CD4-positive, alpha-beta T cell treated with Interleukin-17A for 1 hour (primary cell): Measurements from ENCODE around the gene USP20.
"Not testable (repeated sequence)": the region's sequence is repeated elsewhere in the genome, so short reads cannot be mapped to it uniquely, and the experiment has no call there.

Source experiments
- DNase-seq: peaks from one replicate; pipeline ENCODE4 v3.0.0-alpha.2; 2020

USP20 gene

GRCh38 chr9:129876815-129877214, 41.6 kb downstream of the USP20 start:
- peak; percentile 37 for DNase-seq

DNA sequence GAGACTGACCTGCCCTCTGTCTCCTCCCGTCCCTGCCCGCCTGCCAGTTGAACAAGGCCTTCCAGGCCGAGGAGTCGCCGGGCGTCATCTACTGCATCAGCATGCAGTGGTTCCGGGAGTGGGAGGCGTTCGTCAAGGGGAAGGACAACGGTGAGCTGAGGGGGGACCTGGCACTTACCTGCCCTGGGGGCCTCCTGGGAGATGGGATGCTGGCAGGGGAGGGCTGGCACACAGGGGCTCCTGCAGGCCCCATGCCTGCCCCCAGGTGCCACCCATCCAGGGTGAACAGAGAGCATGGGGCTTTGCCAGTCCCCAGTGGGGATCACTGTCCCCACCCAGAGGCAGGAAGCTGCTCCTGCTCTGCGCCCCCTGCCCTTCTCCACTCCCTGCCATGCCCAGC, 43.0 kb downstream of the USP20 start:
- DNase-seq: no peak

DNA sequence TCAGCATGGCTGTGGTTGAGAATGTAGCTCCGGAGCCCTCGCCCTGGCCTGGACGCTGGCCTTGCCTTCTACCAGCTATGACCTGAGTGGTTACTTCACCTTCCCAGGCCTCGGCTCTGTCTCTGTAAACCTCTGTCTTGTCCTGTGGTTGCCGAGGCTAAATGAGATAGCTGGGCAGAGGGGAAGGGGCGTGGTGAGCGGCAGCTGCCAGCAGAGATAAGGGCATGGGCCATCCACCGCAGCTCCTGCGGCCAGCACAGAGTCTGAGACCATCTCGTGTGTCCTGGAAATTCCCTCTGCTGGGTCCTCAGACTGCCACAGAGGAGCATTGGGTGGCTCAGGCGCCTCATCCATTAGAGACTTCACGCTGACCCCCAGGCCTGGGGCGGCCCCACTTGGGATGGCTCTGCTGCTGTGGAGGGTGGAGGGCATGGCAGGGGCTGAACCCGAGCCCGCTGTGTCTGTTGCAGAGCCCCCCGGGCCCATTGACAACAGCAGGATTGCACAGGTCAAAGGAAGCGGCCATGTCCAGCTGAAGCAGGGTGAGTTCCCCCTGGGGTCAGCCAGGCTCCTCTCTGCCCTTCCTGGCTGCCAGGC, 43.9 kb downstream of the USP20 start:
- no peak for DNase-seq

DNA sequence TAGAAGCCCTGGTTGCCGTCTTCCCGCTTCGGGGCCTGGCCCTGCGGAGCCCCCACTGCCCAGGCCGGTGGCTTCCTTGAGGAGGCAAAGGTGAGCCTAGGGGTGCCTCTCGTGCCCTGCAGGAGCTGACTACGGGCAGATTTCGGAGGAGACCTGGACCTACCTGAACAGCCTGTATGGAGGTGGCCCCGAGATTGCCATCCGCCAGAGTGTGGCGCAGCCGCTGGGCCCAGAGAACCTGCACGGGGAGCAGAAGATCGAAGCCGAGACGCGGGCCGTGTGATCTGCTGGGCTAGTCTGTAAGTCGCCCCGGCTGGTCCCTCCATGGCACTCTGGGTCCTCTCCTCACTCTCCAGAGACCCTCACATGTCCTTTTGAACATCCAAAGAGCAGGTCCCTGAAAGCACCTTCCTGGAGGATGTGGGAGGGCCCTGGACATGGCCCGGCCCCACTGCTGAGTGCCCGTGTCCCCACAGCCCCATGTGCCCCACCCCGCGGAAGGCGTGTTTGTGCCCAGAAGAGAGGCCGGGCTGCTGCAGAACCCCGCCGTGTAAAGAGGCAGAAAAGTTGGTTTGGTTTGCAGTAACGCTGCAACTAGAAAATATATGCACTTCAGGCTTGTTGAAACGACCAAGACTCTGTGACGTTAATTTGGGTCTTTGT, 44.9 kb downstream of the USP20 start:
- no peak for DNase-seq

DNA sequence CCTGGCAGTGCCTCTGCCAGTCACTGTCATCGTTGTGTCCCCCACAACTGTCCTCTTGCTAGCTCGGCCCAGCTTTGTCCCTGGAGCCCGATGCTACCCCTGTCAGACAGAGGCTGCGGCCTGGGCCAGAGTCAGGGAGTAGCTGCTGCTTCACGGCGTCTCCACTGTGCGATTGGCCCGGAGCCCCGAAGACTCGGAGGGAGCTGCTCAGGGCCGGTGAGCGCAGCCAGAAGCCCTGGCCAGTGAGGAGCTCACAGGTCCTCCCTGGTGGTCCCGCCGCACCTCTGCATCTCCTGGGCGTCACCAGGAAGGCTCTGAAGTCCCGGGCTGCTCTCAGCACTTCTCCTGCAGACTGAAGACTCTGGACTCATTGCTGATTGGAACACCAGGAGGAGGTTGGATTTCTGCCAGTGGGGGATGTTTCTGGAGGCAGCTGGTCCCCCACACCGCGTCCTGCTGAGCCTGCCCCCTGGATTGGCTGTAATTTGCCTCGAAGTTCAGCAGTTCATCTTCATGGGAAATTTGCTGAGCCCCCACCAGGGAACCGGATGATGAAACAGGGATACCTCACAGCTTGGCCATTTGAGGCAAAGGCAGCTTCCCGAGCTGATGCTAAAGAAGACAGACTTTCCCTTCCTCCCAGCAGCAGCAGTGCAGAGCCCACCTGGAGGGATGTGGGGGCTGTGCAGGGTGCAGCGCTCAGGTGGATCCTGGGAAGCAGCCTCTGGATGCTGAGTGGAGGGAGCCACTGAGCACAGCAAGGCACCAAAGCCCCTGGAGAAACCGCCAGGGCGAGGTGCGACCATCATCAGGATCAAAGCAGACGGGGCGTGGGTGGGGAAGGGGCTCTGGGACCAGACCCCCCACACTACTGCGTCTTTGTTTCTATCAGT, 45.6 kb downstream of the USP20 start:
- DNase-seq: no peak

DNA sequence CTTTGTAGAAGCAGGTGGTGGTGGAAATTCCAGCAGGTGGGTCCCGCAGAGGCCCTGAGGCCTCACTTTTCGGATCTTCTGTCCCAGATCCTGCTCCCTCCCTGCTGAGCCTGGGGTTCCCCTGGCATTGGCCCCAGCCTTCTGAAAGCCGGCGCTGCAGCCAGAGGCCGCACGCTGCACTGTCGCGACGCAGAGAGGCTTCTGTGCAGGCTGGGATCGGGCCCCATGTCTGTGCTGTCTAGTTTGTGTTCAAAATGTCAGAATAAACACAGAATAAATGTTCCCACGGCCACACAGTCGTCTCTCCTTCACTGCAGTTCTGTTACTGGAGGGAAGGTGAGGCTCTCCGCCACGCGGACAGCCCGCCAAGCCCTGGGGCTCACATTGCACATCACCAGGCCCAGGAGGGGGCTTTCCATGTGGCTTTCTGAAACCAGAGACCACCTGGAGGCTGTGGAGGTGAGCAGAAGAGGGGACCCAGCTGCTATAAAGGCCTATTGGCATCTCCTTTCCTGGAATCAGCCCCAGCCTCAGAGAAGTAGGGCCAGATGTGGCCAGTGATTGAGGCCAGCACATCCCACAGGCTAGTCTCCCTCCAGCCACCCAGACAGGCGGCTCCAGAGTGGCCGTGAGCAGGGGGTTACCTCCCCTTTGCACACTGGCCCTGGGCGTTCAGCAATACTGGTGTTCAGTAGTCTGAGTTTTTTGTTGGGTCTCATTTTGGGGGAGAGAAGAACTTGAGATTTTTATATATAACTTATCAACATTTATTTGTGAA, 46.5 kb downstream of the USP20 start:
- DNase-seq: no peak

DNA sequence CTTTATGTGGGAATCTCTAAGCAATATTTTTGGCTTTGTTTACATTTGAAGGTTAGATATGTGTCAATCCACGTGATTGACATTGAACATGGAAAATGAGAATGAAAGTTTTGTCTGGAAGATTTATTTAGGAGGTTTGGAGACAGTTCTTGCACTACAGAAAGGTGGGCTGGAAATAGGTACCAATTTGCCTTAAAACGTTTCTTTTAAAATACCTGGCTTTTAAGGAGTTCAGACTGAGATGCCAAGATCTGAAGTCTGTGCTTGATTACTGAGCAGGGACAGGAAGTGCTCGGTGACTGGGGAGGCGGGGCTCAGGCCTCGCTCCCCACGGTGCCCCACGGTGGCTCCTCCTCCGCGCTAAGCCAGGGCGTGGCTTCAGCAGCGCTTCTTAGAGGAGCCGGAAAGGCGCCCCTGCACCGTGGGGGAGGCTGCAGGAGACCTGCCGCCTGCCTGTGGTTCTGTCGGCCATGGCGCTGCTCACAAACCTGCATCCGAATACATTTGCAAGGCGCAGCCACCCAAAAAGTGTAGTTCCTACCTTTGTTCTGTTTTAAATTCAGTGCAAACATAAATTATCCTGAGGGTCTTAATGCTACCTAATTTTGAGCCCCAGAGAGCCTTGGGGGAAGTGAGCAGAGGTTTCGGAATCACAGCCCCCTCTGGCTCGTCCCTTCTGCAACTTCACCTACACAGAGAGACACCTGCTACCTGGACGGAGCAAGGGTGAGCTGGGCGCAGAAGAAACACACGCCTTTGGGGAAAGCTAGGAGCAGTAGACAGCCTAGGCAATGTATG, 49.2 kb downstream of the USP20 start:
- peak; percentile 95 for DNase-seq

GRCh38 chr9:129885018-129885669, 49.9 kb downstream of the USP20 start:
- peak; percentile 41 for DNase-seq

GRCh38 chr9:129885670-129886106, 50.4 kb downstream of the USP20 start:
- peak; percentile 90 for DNase-seq

DNA sequence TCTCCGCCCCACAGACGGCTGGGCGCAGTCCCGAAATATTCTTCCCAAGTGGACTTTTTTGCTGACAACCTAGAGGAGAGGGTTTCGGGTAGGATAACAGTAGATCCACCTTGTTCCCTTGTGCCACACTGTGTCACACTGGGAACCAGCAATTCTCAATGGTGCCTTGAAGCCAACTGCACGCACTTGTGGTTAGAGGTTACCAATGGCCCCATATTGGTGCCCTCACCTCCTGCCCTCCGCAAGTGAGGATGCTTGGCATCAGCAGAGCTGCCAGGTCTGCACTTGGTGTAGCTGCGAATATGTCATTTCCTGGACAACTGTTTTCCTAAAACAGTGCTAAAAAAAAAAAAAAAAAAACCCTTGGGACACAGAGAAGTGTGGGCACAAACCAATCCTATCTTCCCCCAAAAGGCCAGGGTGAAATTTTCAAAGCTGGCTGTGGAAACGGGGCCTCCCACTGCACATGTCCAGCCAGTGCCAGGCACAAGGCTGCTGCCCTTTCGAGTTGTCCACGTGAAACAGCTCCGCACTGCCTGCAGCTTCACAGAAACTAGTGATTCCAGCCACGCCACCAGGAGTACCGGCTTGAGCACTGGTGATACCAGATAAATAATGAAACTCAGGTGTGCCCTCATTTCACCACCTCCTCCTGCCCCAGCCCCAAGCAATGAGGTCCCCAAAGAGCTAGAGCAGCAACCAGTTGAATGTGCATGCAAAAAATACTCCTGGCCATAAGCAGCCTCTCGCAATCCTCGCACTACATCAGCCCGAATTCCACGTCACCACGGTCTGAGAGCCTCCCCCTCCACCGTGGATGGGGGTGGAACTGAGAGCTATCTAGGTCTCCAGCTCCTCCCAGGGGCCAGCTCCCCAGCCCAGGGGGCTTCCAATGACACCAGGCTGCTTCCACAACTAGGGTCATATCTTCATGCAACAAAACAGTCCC, 51.2 kb downstream of the USP20 start:
- DNase-seq: peak; percentile 78

GRCh38 chr9:129887334-129888292, 52.4 kb downstream of the USP20 start:
- peak; percentile 88 for DNase-seq

DNA sequence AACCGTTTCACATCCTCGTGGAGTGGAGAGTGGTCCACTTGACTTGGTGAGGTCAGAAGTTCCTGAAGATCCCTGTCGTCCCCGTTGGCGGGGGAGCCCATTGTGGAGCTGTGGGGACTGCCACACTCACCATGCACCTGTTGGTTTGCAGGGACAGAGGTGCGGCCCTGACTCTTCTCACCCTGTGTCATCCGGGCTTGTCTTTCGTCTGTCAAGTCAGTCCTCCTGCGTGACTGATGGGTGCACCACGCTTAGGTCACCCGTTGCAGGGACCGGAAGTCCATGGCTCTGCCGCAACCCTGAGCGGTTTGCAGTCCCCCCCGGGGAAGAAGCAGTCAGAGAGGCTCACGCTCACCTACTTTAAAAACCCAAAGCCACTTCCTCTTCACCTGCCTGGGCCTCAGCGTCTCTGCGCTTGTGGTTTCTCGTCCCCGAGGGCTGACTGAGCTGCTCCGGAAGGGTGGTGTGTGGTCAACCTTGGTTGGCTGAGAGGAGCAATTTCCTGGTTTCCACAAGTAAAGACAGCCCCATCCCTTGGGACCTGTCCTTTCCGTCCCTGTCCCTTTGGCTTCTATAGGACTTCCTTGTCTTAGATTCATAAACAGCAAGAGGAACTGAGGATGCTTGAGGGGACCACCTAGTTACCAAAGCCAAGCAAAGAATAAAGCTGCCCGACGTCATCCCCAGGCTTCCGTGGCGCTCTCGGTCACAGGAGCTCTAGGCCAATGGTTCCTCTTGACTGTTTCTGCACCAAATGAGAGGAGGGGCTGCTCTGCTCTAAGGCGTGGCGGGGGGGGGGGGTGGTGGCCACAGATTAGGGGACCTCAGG, 53.2 kb downstream of the USP20 start:
- DNase-seq: peak; percentile 96

- DNase-seq: peak; percentile 50
These were observed 54.1 kb downstream of the USP20 start for GRCh38 chr9:129889122-129889940.

- DNase-seq: peak; percentile 82
These were observed 54.9 kb downstream of the USP20 start for GRCh38 chr9:129889941-129890717.

GRCh38 chr9:129890718-129891299, 55.6 kb downstream of the USP20 start:
- DNase-seq: not testable (repeated sequence)

GRCh38 chr9:129891569-129891968, 56.3 kb downstream of the USP20 start:
- DNase-seq: peak; percentile 45
